Smooth muscle cell (in vitro differentiated cells): ENCODE measurements around the gene HSD17B1. TPM values are rescaled to one million over a fixed set of nuclear protein-coding genes. Genes with fewer than 3 reads are reported as not detected.
A peak's percentile ranks its signal among the peaks of the same experiment; 100 is the strongest.

Source experiments
- DNase-seq: peaks from one replicate; lab custom pipeline; 2025; ENCODE audit not compliant: unreplicated experiment; lab: John Stamatoyannopoulos, UW
- H2AFZ ChIP-seq: fragments of 200-600 bp; sonication (generic); 2 replicates; pipeline ENCODE4 v1.6.0; 2016; ENCODE audit warnings: antibody characterized with exemption, low read depth, mild to moderate bottlenecking
- H3F3A ChIP-seq: fragments of 200-600 bp; sonication (generic); 2 replicates; pipeline ENCODE4 v1.6.0; 2017; ENCODE audit warnings: antibody characterized with exemption, low read depth
- H3K27ac ChIP-seq: fragments of 200-600 bp; sonication (generic); 2 replicates; pipeline ENCODE4 v1.5.1; 2016; ENCODE audit warnings: low read depth, mild to moderate bottlenecking
- H3K27me3 ChIP-seq: fragments of 200-600 bp; sonication (generic); 2 replicates; pipeline ENCODE4 v1.6.1; 2016; ENCODE audit warnings: low read depth, mild to moderate bottlenecking
- H3K36me3 ChIP-seq: fragments of 200-600 bp; sonication (generic); 2 replicates; pipeline ENCODE4 v1.5.1; 2016; ENCODE audit warnings: low read depth
- H3K4me1 ChIP-seq: fragments of 200-600 bp; sonication (generic); 2 replicates; pipeline ENCODE4 v1.5.1; 2016; ENCODE audit warnings: low read depth
- H3K4me2 ChIP-seq: fragments of 200-600 bp; sonication (generic); 2 replicates; pipeline ENCODE4 v1.6.0; 2016; ENCODE audit warnings: mild to moderate bottlenecking
- H3K4me3 ChIP-seq: fragments of 200-600 bp; sonication (generic); 2 replicates; pipeline ENCODE4 v1.5.1; 2016; ENCODE audit warnings: mild to moderate bottlenecking
- H3K79me2 ChIP-seq: fragments of 200-600 bp; sonication (generic); 2 replicates; pipeline ENCODE4 v1.6.0; 2016; ENCODE audit warnings: low read depth, mild to moderate bottlenecking
- H3K9ac ChIP-seq: fragments of 200-600 bp; sonication (generic); 2 replicates; pipeline ENCODE4 v1.6.0; 2016; ENCODE audit warnings: low read depth
- H3K9me3 ChIP-seq: fragments of 200-600 bp; sonication (generic); replicated peaks from 2 replicates; pipeline ENCODE4 v1.5.1; 2016; ENCODE audit warnings: low read depth
- H4K20me1 ChIP-seq: fragments of 200-600 bp; sonication (generic); 2 replicates; pipeline ENCODE4 v1.6.0; 2016; ENCODE audit warnings: low read depth
- WGBS: methylation state at CpG from one replicate; pipeline ENCODE4 v1.1.7; 2016; ENCODE audit warnings: low lambda C conversion rate; 5-methylcytosine and 5-hydroxymethylcytosine counted together
- polyA plus RNA-seq: library from polyadenylated mRNA; unstranded; fragments of >200 nt; fragmentation: Nextera tagmentation; extraction: Ambion mirVana; gene quantifications from 2 replicates; pipeline ENCODE4 v1.2.1, GENCODE V29; 2016
- total RNA-seq: library from RNA; depleted of rRNA; stranded (reverse); fragments of >200 nt; gene quantifications from 2 replicates; pipeline ENCODE4 v1.2.3, GENCODE V29; 2014
- TF ChIP-seq, protein P1 (sequence below): fragments of 200-600 bp; sonication (generic); IDR thresholded peaks from 2 replicates; pipeline ENCODE4 v1.5.1; 2017; ENCODE audit warnings: borderline replicate concordance, mild to moderate bottlenecking, antibody characterized with exemption; ENCODE audit not compliant: insufficient read depth, poor library complexity, severe bottlenecking

Gene HSD17B1
- total and polyA plus RNA-seq, 2 experiments from 2014 or later = 0.40 to 3.5 TPM

DNA sequence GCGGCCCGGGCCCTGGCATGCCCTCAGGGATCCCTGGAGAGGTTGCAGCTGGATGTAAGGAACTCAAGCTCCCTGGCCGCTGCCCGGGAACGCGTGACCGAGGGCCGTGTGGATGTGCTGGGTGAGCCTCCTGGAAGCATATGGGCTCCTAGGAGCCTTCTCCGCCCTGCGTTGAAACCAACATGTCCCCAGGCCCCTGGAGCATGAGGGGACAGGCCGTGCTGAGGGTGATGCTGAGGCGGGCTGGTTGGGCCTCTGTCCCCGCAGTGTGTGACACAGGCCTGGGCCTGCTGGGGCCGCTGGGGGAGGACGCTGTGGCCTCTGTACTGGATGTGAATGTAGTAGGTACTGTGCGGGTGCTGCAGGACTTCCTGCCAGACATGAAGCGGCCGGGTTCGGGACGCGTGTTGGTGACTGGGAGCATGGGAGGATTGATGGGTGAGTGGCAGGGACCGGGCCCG, 5.7 kb upstream of the HSD17B1 start:
- H3K9ac ChIP-seq = no peak overlapping the region
- no peaks in the 10 kb centered on the region for H3K9me3 ChIP-seq
- no peak for DNase-seq
- H2AFZ ChIP-seq = no peak overlapping the region
- no peak overlapping the region for H3K4me2 ChIP-seq
- no peaks in the 10 kb centered on the region for H3K36me3 ChIP-seq
- H3K4me3 ChIP-seq = no peak overlapping the region
- H3K4me1 ChIP-seq = peaks cover 5% of the 10 kb centered on the region
- no peaks in the 10 kb centered on the region for H3K27me3 ChIP-seq
- 93% methylated on average over 23 of the region's 23 CpGs for WGBS
- H3K79me2 ChIP-seq = no peaks in the 10 kb centered on the region
- H4K20me1 ChIP-seq = peaks cover 6% of the 10 kb centered on the region
- TF ChIP-seq, protein P1, sequence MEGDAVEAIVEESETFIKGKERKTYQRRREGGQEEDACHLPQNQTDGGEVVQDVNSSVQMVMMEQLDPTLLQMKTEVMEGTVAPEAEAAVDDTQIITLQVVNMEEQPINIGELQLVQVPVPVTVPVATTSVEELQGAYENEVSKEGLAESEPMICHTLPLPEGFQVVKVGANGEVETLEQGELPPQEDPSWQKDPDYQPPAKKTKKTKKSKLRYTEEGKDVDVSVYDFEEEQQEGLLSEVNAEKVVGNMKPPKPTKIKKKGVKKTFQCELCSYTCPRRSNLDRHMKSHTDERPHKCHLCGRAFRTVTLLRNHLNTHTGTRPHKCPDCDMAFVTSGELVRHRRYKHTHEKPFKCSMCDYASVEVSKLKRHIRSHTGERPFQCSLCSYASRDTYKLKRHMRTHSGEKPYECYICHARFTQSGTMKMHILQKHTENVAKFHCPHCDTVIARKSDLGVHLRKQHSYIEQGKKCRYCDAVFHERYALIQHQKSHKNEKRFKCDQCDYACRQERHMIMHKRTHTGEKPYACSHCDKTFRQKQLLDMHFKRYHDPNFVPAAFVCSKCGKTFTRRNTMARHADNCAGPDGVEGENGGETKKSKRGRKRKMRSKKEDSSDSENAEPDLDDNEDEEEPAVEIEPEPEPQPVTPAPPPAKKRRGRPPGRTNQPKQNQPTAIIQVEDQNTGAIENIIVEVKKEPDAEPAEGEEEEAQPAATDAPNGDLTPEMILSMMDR = no peak
- H3F3A ChIP-seq = peaks cover 5% of the 10 kb centered on the region
- H3K27ac ChIP-seq = no peak overlapping the region

DNA sequence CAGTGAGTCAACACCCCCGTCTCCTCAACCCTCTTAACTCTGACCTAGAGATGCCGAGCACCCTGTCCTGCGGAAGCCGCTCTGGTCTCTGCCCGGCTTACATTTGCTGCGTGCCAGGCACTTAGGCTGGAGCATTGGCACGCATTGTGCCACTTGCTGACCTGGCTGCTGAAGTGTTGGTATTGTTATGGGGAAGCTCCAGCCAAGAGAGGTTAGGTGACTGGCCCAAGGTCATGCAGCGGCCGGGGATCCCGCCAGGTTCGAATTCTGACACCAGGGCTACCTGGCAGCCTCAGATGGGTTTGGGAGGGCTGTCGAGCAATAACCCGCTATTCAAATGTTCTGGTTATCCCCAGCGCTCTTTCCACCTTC, 5.0 kb upstream of the HSD17B1 start:
- no peak for DNase-seq
- H2AFZ ChIP-seq = no peak overlapping the region
- no peaks in the 10 kb centered on the region for H3K79me2 ChIP-seq
- H4K20me1 ChIP-seq = peaks cover 6% of the 10 kb centered on the region
- no peaks in the 10 kb centered on the region for H3K27me3 ChIP-seq
- no peak overlapping the region for H3K27ac ChIP-seq
- no peaks in the 10 kb centered on the region for H3K9me3 ChIP-seq
- H3K4me3 ChIP-seq = no peak overlapping the region
- H3K36me3 ChIP-seq = no peaks in the 10 kb centered on the region
- H3K4me2 ChIP-seq = no peak overlapping the region
- WGBS = 95% methylated on average over 14 of the region's 14 CpGs
- no peak overlapping the region for H3K9ac ChIP-seq
- H3K4me1 ChIP-seq = peaks cover 5% of the 10 kb centered on the region
- H3F3A ChIP-seq = peaks cover 5% of the 10 kb centered on the region
- TF ChIP-seq, protein P1 = no peak

DNA sequence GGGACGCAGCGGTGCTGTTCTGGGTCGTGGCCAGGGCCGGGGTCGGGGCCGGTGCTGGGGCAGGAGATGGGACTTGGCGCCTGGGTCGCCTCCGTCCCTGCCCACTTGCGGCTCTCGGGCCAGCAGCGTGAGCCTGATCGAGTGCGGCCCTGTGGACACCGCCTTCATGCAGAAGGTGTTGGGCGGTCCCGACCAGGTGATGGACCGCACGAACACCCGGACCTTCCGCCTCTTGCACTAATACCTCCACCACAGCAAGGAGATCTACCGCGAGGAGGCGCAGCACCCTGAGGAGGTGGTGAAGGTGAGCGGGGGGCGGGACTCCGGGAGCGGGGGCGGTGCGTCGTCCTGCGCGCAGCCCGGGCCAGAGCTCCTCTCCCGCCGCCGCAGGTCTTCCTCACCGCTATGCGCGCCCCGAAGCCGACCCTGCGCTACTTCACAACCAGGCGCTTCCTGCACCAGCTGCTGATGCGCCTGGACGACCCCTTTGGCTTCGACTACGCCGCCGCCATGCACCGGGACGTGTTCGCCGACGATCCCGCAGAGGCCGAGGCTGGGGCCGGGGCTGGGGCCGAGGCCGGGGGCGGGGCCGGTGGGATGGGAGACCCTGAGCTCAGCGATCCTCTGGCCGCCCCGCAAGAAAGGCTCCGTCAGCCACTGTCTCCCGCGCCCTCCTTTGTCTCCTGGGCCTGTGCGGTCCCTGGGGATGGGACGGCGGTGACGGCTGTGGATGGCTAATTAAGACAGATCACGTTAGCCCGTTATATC, 4.5 kb upstream of the HSD17B1 start:
- H3K9ac ChIP-seq = no peak overlapping the region
- no peak for DNase-seq
- no peaks in the 10 kb centered on the region for H3K27me3 ChIP-seq
- no peak overlapping the region for H3K27ac ChIP-seq
- peak overlapping the region; percentile 53 for H3K4me3 ChIP-seq
- no peaks in the 10 kb centered on the region for H3K36me3 ChIP-seq
- peaks cover 5% of the 10 kb centered on the region for H3F3A ChIP-seq
- no peak overlapping the region for H2AFZ ChIP-seq
- peak overlapping the region; percentile 88 for H3K4me2 ChIP-seq
- 11% methylated on average over 61 of the region's 74 CpGs for WGBS
- TF ChIP-seq, protein P1 = peak; percentile 37
- H3K4me1 ChIP-seq = peaks cover 5% of the 10 kb centered on the region
- no peaks in the 10 kb centered on the region for H3K79me2 ChIP-seq
- peaks cover 6% of the 10 kb centered on the region for H4K20me1 ChIP-seq
- no peaks in the 10 kb centered on the region for H3K9me3 ChIP-seq
